AG04449 (cell line): Measurements from ENCODE around the gene PCYT1A.

Experiments used
- CTCF ChIA-PET: fragments of 350-600 bp; formaldehyde crosslinking; extraction: SDS; loops from one replicate; lab custom pipeline; 2021; ENCODE audit warnings: antibody characterized with exemption; lab: Yijun Ruan, JAX
- POLR2A ChIA-PET: fragments of 400-600, 350-600 bp; formaldehyde crosslinking; extraction: SDS; loops from one replicate; lab custom pipeline; 2020; ENCODE audit warnings: antibody characterized with exemption, inconsistent platforms; lab: Yijun Ruan, JAX
- DNase-seq: peaks from one replicate; pipeline ENCODE4 v3.0.0-alpha.2; 2010; ENCODE audit warnings: low read depth, low spot score
- H3K4me3 ChIP-seq: 2 replicates; pipeline ENCODE4 v1.5.1; 2011; ENCODE audit warnings: low read depth, mild to moderate bottlenecking, control low read depth, low read length
- TF ChIP-seq, protein P1 (sequence below): IDR thresholded peaks from one replicate; pipeline ENCODE4 v1.5.1; 2011; ENCODE audit warnings: mild to moderate bottlenecking, moderate library complexity, low read length, control low read depth, inconsistent platforms; ENCODE audit not compliant: insufficient read depth; ENCODE audit errors: missing control alignments

Gene PCYT1A

DNA sequence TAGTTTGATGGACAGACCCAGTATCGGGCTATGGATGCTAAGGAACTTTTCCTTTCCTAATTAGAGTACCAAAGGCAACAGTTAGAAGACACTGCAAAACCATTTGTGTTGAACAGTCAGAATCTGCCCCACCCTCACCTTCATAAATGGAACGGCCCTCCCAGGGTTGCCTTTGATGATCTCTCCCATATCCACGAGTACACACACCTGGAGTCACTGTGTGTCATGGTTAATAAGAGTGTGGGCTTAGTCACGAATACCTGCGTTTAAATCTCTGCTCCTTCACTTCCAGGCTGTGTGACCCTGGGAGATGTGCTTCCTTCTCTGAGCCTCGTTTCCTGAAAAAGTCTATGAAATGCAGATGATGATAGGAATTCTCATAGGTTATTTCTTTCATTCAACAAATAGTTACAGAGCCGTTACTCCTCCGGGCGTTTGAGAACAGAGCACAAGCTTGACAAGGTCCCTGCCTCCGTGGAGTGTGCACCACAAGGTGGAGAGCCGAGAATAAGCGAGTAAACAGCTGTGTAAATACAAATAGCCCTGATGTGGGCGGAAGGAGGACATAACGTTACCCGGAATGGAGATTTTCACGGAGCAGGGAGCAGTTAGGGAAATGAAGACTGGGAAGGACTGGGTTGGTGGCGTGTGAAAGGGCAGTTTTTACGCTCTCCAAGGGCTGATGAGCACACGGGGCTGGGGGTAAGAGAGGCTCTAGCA, 64.5 kb downstream of the PCYT1A start:
- no peak for DNase-seq
- TF ChIP-seq, protein P1, sequence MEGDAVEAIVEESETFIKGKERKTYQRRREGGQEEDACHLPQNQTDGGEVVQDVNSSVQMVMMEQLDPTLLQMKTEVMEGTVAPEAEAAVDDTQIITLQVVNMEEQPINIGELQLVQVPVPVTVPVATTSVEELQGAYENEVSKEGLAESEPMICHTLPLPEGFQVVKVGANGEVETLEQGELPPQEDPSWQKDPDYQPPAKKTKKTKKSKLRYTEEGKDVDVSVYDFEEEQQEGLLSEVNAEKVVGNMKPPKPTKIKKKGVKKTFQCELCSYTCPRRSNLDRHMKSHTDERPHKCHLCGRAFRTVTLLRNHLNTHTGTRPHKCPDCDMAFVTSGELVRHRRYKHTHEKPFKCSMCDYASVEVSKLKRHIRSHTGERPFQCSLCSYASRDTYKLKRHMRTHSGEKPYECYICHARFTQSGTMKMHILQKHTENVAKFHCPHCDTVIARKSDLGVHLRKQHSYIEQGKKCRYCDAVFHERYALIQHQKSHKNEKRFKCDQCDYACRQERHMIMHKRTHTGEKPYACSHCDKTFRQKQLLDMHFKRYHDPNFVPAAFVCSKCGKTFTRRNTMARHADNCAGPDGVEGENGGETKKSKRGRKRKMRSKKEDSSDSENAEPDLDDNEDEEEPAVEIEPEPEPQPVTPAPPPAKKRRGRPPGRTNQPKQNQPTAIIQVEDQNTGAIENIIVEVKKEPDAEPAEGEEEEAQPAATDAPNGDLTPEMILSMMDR: no peak
- POLR2A ChIA-PET: no interaction called here
- CTCF ChIA-PET: interaction anchor here (1.0 kb wide), 1 partner anchor 151 kb away, joined by 4 read pairs; no protein-coding TSS in a partner anchor
- H3K4me3 ChIP-seq: no peak overlapping the region

DNA sequence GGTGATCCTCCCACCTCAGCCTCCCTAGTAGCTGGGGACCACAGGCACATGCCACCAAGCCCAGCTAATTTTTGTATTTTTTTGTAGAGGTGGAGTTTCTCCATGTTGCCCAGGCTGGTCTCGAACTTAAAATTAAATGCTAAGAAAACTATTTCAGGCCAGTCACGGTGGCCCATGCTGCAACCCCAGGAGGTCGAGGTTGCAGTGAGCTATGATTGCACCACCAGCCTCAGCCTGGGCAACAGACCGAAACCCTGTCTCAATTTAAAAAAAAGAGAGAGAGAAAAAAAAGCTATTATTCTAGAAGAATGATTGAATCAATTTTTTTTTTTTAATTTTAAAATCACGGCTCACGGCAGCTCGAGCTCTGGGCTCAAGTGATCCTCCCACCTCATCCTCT, 66.5 kb downstream of the PCYT1A start:
- ChIA-PET CTCF (interaction anchor here (1.2 to 2.1 kb wide), 2 partner anchors 8 to 148 kb away, joined by 5 to 6 read pairs; no protein-coding TSS in a partner anchor), POLR2A (no interaction called here)
- no peak for DNase-seq
- H3K4me3 ChIP-seq: no peak overlapping the region
- TF ChIP-seq, protein P1: no peak

DNA sequence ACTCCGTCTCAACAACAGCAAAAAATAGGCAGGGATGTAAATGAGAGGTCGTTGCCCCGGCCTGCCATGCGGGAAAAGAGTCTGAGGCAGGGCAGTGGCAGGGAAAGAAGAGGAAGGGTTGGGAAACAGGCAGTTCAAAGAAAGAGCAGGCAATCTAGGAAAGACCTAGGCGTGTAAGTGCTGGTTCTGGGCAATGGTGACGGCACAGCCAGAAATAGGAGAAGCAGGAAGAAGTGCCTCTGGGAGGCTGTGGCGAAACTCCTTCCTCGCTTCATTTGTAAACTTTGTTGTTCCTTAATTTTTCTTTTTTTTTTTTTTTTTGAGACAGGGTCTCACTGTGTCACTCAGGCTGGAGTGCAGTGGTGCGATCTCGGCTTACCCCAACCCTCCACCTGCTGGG, 66.9 kb downstream of the PCYT1A start:
- H3K4me3 ChIP-seq: no peak overlapping the region
- ChIA-PET POLR2A (no interaction called here), CTCF (interaction anchor here (1.2 to 2.1 kb wide), 2 partner anchors 8 to 147 kb away, joined by 5 to 6 read pairs; no protein-coding TSS in a partner anchor)
- TF ChIP-seq, protein P1: no peak
- no peak for DNase-seq

DNA sequence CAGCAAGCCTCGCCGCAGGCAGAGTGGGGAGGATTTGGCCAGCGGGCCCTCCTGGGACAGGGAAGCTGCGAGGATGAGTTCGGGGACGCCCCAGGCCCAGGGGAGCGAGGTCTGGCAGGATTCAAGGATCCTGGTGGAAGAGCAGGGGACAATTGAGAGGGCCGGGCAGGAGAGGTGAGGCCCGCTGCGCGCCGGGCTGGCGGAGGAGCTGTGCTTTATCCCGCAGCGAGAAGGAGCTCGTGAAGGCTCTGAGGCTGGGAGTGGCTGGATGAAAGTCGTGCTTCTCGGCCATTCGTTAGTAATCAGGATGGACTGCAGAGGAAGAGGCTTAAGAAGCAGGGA, 67.6 kb downstream of the PCYT1A start:
- POLR2A ChIA-PET: no interaction called here
- CTCF ChIA-PET: interaction anchor here (1.2 to 2.1 kb wide), 3 partner anchors 9 to 302 kb away, joined by 3 to 6 read pairs (median 3); no protein-coding TSS in a partner anchor
- TF ChIP-seq, protein P1: no peak
- no peak overlapping the region for H3K4me3 ChIP-seq
- no peak for DNase-seq

DNA sequence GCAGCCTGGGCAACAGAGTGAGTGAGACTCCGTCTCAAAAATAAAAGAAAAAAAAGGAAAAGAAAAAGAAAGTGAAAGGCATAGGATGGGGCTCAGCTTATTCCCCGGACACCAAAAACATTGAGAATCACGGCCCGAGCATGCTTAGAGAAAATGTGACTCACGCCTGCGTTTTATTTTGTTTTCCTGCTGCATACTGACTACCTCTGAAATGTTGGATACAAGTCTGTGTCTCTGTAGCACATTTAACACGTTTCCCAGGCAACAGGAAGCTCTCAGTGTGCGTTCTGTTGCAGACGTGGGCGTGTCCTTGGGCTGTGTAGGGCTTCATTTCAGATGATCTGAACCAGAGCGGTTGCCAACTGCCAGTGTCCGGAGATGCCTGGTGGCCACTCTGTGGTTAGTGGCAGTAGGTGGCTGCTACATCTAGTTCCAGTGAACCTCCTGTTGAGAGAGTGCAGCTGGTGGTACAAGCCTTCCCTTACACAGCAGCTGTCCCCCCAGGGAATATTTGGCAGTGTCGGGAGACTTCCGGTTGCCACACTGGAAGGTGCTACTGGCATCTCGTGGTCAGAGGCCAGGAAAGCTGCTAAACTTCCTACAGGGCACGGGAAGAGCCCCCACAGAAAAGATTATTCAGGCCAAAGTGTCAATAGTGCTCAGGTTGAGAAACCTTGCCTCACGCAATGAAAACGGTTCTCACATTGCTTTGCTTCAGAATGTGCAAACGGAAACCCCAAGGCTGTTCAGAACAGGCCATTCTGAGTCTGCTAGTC, 68.1 kb downstream of the PCYT1A start:
- CTCF ChIA-PET: interaction anchor here (1.2 to 2.1 kb wide), 5 partner anchors 9 to 302 kb away, joined by 3 to 6 read pairs (median 3); no protein-coding TSS in a partner anchor

More for the DNA sequence above, 68.1 kb downstream of the PCYT1A start:
- TF ChIP-seq, protein P1: no peak
- POLR2A ChIA-PET: interaction anchor here (1.2 kb wide), 1 partner anchor 141 kb away, joined by 3 read pairs; no protein-coding TSS in a partner anchor
- H3K4me3 ChIP-seq: peak overlapping the region; percentile 39
- peak; percentile 62 for DNase-seq
